Measurements from ENCODE around the gene MBNL3. TPM values are rescaled to one million over a fixed set of nuclear protein-coding genes. Genes with fewer than 3 reads are reported as not detected.
"Not testable (repeated sequence)": the region's sequence is repeated elsewhere in the genome, so short reads cannot be mapped to it uniquely, and the experiment has no call there.

MBNL3 gene
- total RNA-seq, 4 donors from 2014 or later: 4.6 to 40.8 (median 34.3) TPM

- DNase-seq: no peak
- Histone ChIP-seq H3K4me3 (no peak overlapping the region), H3K9me3 (no peaks in the 10 kb centered on the region), H3K36me3 (no peaks in the 10 kb centered on the region), H3K27ac (no peak overlapping the region), H3K27me3 (no peaks in the 10 kb centered on the region), H3K4me1 (no peaks in the 10 kb centered on the region)
- 69 to 76% methylated on average over 4 of the region's 4 CpGs for WGBS, 2 donors (ENCODE audit: low coverage in 1 of 2)
- in situ Hi-C loops (cut with MboI; ENCODE audit: low pct_ligation_motif_present in 1 of 4, low pct_unique_long_range_greater_than_20kb in 1 of 4, low sequenced_read_pairs in 3 of 4): no loop called here
- intact Hi-C loops (cut with DNase I; ENCODE audit: low total_unique reads): no loop called here
- no peak for TF ChIP-seq POLR2AphosphoS5 (IDR thresholded peaks at IDR 0.05)
Measured at GRCh38 chrX:132333351-132333750, 155.5 kb downstream of the MBNL3 start.

DNA sequence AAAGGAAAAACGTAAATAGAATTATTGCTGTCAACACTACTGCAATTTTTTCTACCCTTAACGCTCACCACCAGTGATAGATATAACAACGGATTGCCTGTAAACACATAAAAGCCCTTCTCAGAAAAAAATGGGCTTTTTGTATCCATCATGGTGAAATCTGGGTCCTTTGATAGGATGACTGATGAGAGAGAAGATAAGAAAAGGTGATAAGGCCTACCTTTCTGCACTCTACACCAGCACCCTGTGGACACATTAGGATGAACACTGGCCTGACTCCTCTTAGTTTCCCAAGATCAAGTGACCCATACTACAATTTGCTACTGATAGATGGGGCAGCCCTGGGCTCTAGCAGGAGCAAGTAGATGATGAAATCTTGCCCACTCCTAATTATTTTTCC lies 157.3 kb downstream of the MBNL3 start:
- no peaks in the 10 kb centered on the region for H3K27me3 ChIP-seq
- no peaks in the 10 kb centered on the region for H3K9me3 ChIP-seq
- intact Hi-C loops (cut with DNase I; ENCODE audit: low total_unique reads) (no loop called here), in situ Hi-C loops (cut with MboI; ENCODE audit: low pct_ligation_motif_present in 1 of 4, low pct_unique_long_range_greater_than_20kb in 1 of 4, low sequenced_read_pairs in 3 of 4) (no loop called here)
- TF ChIP-seq POLR2A (IDR thresholded peaks at IDR 0.05) (no peak), EP300 (IDR thresholded peaks at IDR 0.05; ENCODE audit: low read depth) (no peak), POLR2AphosphoS5 (IDR thresholded peaks at IDR 0.05) (no peak)
- TF ChIP-seq, protein P1, sequence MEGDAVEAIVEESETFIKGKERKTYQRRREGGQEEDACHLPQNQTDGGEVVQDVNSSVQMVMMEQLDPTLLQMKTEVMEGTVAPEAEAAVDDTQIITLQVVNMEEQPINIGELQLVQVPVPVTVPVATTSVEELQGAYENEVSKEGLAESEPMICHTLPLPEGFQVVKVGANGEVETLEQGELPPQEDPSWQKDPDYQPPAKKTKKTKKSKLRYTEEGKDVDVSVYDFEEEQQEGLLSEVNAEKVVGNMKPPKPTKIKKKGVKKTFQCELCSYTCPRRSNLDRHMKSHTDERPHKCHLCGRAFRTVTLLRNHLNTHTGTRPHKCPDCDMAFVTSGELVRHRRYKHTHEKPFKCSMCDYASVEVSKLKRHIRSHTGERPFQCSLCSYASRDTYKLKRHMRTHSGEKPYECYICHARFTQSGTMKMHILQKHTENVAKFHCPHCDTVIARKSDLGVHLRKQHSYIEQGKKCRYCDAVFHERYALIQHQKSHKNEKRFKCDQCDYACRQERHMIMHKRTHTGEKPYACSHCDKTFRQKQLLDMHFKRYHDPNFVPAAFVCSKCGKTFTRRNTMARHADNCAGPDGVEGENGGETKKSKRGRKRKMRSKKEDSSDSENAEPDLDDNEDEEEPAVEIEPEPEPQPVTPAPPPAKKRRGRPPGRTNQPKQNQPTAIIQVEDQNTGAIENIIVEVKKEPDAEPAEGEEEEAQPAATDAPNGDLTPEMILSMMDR (IDR thresholded peaks at IDR 0.05): no peak
- DNase-seq: no peak
- no peaks in the 10 kb centered on the region for H3K4me1 ChIP-seq
- no peak overlapping the region for H3K27ac ChIP-seq
- H3K4me3 ChIP-seq: no peak overlapping the region
- WGBS, 2 donors (ENCODE audit: low coverage in 1 of 2): 73% methylated on average over 3 of the region's 3 CpGs; no CpG with 5 or more reads in 1 of the 2 donors
- H3K36me3 ChIP-seq: no peaks in the 10 kb centered on the region

DNA sequence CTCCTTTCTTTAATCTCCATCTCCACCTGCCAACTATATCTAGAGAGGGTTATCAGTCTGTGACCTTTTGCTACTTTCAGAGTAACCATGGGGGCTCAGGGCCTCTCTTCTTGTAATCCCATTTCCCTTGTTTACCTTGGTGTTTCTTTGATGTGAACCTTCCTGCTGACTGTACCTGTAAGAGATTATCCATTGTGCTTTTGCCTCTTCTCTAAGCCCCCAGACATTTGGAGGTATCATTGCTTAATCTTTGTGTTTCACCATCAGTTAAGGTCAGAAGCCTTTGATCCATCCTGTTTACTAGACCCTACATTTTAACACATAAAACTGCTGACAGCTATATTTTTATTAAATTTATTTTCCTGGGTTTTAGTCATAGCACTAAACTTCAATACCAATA lies 157.8 kb downstream of the MBNL3 start:
- no peak overlapping the region for H3K4me3 ChIP-seq
- H3K36me3 ChIP-seq: no peaks in the 10 kb centered on the region
- H3K27me3 ChIP-seq: no peaks in the 10 kb centered on the region
- in situ Hi-C loops (cut with MboI; ENCODE audit: low pct_ligation_motif_present in 1 of 4, low pct_unique_long_range_greater_than_20kb in 1 of 4, low sequenced_read_pairs in 3 of 4) (no loop called here), intact Hi-C loops (cut with DNase I; ENCODE audit: low total_unique reads) (no loop called here)
- TF ChIP-seq, protein P1 (IDR thresholded peaks at IDR 0.05): no peak
- TF ChIP-seq POLR2AphosphoS5 (IDR thresholded peaks at IDR 0.05) (no peak), EP300 (IDR thresholded peaks at IDR 0.05; ENCODE audit: low read depth) (no peak), POLR2A (IDR thresholded peaks at IDR 0.05) (no peak)
- no peaks in the 10 kb centered on the region for H3K9me3 ChIP-seq
- no peaks in the 10 kb centered on the region for H3K4me1 ChIP-seq
- DNase-seq: no peak
- H3K27ac ChIP-seq: no peak overlapping the region

GRCh38 chrX:132330156-132330729 lies 158.6 kb downstream of the MBNL3 start:
- WGBS, 2 donors (ENCODE audit: low coverage in 1 of 2): 60% methylated on average over 2 of the region's 2 CpGs; no CpG with 5 or more reads in 1 of the 2 donors
- no peak overlapping the region for H3K27ac ChIP-seq
- no peaks in the 10 kb centered on the region for H3K27me3 ChIP-seq
- no peaks in the 10 kb centered on the region for H3K36me3 ChIP-seq
- in situ Hi-C loops (cut with MboI; ENCODE audit: low pct_ligation_motif_present in 1 of 4, low pct_unique_long_range_greater_than_20kb in 1 of 4, low sequenced_read_pairs in 3 of 4): no loop called here
- TF ChIP-seq POLR2AphosphoS5 (IDR thresholded peaks at IDR 0.05) (no peak), EP300 (IDR thresholded peaks at IDR 0.05; ENCODE audit: low read depth) (no peak), POLR2A (IDR thresholded peaks at IDR 0.05) (no peak)
- TF ChIP-seq, protein P1 (IDR thresholded peaks at IDR 0.05): no peak
- H3K9me3 ChIP-seq: no peaks in the 10 kb centered on the region
- intact Hi-C loops (cut with DNase I; ENCODE audit: low total_unique reads): no loop called here
- H3K4me1 ChIP-seq: no peaks in the 10 kb centered on the region
- DNase-seq: no peak
- H3K4me3 ChIP-seq: no peak overlapping the region

- H3K36me3 ChIP-seq; H3K9me3 ChIP-seq; H3K4me1 ChIP-seq; H3K27me3 ChIP-seq; H3K4me3 ChIP-seq; in situ Hi-C loops (cut with MboI; ENCODE audit: low pct_ligation_motif_present in 1 of 4, low pct_unique_long_range_greater_than_20kb in 1 of 4, low sequenced_read_pairs in 3 of 4); DNase-seq; H3K27ac ChIP-seq; intact Hi-C loops (cut with DNase I; ENCODE audit: low total_unique reads): not testable (repeated sequence)
- 96 to 100% methylated on average over 2 of the region's 2 CpGs for WGBS, 2 donors (ENCODE audit: low coverage in 1 of 2)
Measured at GRCh38 chrX:132326960-132327359, 161.9 kb downstream of the MBNL3 start.
